Loucy (cell line): ENCODE data around the gene C1QL1.

Source experiments
- H2AFZ ChIP-seq: fragments of 200-600 bp; sonication (generic); 2 replicates; pipeline ENCODE4 v1.6.0; 2016; ENCODE audit warnings: antibody characterized with exemption, mild to moderate bottlenecking, low read length, moderate library complexity
- H3F3A ChIP-seq: fragments of 200-600 bp; 2 replicates; pipeline ENCODE4 v1.6.0; 2016; ENCODE audit warnings: antibody characterized with exemption, low read depth, mild to moderate bottlenecking
- H3K27me3 ChIP-seq: fragments of 200-600 bp; sonication (generic); 2 replicates; pipeline ENCODE4 v1.6.1; 2014; ENCODE audit warnings: low read length, mild to moderate bottlenecking; ENCODE audit not compliant: insufficient read depth, poor library complexity, severe bottlenecking
- H3K36me3 ChIP-seq: fragments of 200-600 bp; sonication (generic); 2 replicates; pipeline ENCODE4 v1.6.1; 2016; ENCODE audit warnings: low read length; ENCODE audit not compliant: insufficient read depth
- H3K4me1 ChIP-seq: fragments of 200-600 bp; sonication (generic); 2 replicates; pipeline ENCODE4 v1.5.1; 2014; ENCODE audit warnings: low read length, mild to moderate bottlenecking; ENCODE audit not compliant: insufficient read depth, poor library complexity, severe bottlenecking
- H3K4me2 ChIP-seq: fragments of 200-600 bp; sonication (generic); 2 replicates; pipeline ENCODE4 v1.6.0; 2014; ENCODE audit warnings: antibody characterized with exemption, low read length, low read depth, mild to moderate bottlenecking; ENCODE audit not compliant: poor library complexity, severe bottlenecking
- H3K4me3 ChIP-seq: fragments of 200-600 bp; sonication (generic); 2 replicates; pipeline ENCODE4 v1.5.1; 2014; ENCODE audit warnings: low read length, mild to moderate bottlenecking, mixed read lengths; ENCODE audit not compliant: poor library complexity, severe bottlenecking
- H3K79me2 ChIP-seq: fragments of 200-600 bp; sonication (generic); 2 replicates; pipeline ENCODE4 v1.6.1; 2014; ENCODE audit warnings: low read length; ENCODE audit not compliant: insufficient read depth
- H3K9ac ChIP-seq: fragments of 200-600 bp; sonication (generic); 2 replicates; pipeline ENCODE4 v1.6.0; 2014; ENCODE audit warnings: mild to moderate bottlenecking, low read depth, low read length, moderate library complexity; ENCODE audit not compliant: poor library complexity, severe bottlenecking
- H3K9me2 ChIP-seq: fragments of 200-600 bp; sonication (generic); replicated peaks from 2 replicates; pipeline ENCODE4 v1.6.1; 2016; ENCODE audit warnings: low read depth, low read length, mixed read lengths
- H3K9me3 ChIP-seq: fragments of 200-600 bp; sonication (generic); 2 replicates; pipeline ENCODE4 v1.6.1; 2014; ENCODE audit warnings: mild to moderate bottlenecking, antibody characterized with exemption, low read length, low read depth; ENCODE audit not compliant: insufficient read depth
- H4K20me1 ChIP-seq: fragments of 200-600 bp; sonication (generic); 2 replicates; pipeline ENCODE4 v1.6.0; 2014; ENCODE audit warnings: antibody characterized with exemption, low read length, mild to moderate bottlenecking; ENCODE audit not compliant: insufficient read depth, poor library complexity, severe bottlenecking
- CTCF ChIP-seq: fragments of 200-600 bp; sonication (generic); conservative IDR thresholded peaks from 2 replicates; pipeline ENCODE4 v1.5.1; 2014; ENCODE audit warnings: mild to moderate bottlenecking, antibody characterized with exemption, low read length
- EZH2phosphoT487 ChIP-seq: fragments of 200-600 bp; IDR thresholded peaks from 2 replicates; pipeline ENCODE4 v1.6.1; 2018; ENCODE audit warnings: antibody characterized with exemption, mild to moderate bottlenecking, moderate library complexity, borderline replicate concordance

The C1QL1 gene

GRCh38 chr17:44967907-44968224, 237 bp downstream of the C1QL1 start:
- Histone ChIP-seq H3K36me3 (no peaks in the 10 kb centered on the region), H3F3A (no peaks in the 10 kb centered on the region), H3K4me3 (no peak overlapping the region), H3K79me2 (no peaks in the 10 kb centered on the region), H3K9me2 (no peaks in the 10 kb centered on the region), H3K9me3 (no peaks in the 10 kb centered on the region), H3K9ac (no peak overlapping the region), H3K4me1 (peaks cover 4% of the 10 kb centered on the region), H4K20me1 (no peaks in the 10 kb centered on the region), H2AFZ (no peak overlapping the region), H3K27me3 (peaks cover 27% of the 10 kb centered on the region), H3K4me2 (no peak overlapping the region)
- TF ChIP-seq EZH2phosphoT487 (no peak), CTCF (no peak)

GRCh38 chr17:44967026-44967906, 837 bp downstream of the C1QL1 start:
- Histone ChIP-seq H3K4me3 (no peak overlapping the region), H3K9ac (no peak overlapping the region), H3K9me2 (no peaks in the 10 kb centered on the region), H3K4me2 (no peak overlapping the region), H3K4me1 (peaks cover 4% of the 10 kb centered on the region), H3K36me3 (no peaks in the 10 kb centered on the region), H2AFZ (no peak overlapping the region), H3K79me2 (no peaks in the 10 kb centered on the region), H4K20me1 (no peaks in the 10 kb centered on the region), H3K27me3 (peaks cover 27% of the 10 kb centered on the region), H3F3A (no peaks in the 10 kb centered on the region), H3K9me3 (no peaks in the 10 kb centered on the region)
- TF ChIP-seq CTCF (no peak), EZH2phosphoT487 (no peak)

GRCh38 chr17:44966348-44967025, 1.6 kb downstream of the C1QL1 start:
- H3K9me3 ChIP-seq: no peaks in the 10 kb centered on the region
- no peak overlapping the region for H3K4me2 ChIP-seq
- no peaks in the 10 kb centered on the region for H4K20me1 ChIP-seq
- peaks cover 4% of the 10 kb centered on the region for H3K4me1 ChIP-seq
- H3K27me3 ChIP-seq: peaks cover 27% of the 10 kb centered on the region
- no peak overlapping the region for H2AFZ ChIP-seq
- no peak overlapping the region for H3K9ac ChIP-seq
- H3K9me2 ChIP-seq: no peaks in the 10 kb centered on the region
- H3K36me3 ChIP-seq: no peaks in the 10 kb centered on the region
- H3F3A ChIP-seq: no peaks in the 10 kb centered on the region
- H3K4me3 ChIP-seq: no peak overlapping the region
- H3K79me2 ChIP-seq: no peaks in the 10 kb centered on the region
- TF ChIP-seq EZH2phosphoT487: no peak
- TF ChIP-seq CTCF: no peak
